DMS79 (cell line): Measurements from ENCODE around the gene VASH1.

Source experiments
- DNase-seq: peaks from one replicate; lab custom pipeline; 2025; lab: John Stamatoyannopoulos, UW

Gene VASH1

GRCh38 chr14:76832503-76832988, 71.3 kb downstream of the VASH1 start:
- DNase-seq: no peak
